WTC11 (cell line): ENCODE results near the gene SMIM13.

Experiments
- CTCF ChIP-seq: fragments of 200-600 bp; IDR thresholded peaks from 2 replicates; pipeline ENCODE4 v1.8.0; 2022; ENCODE audit warnings: antibody characterized with exemption
- E2F1 ChIP-seq: sonication (generic); formaldehyde crosslinking; IDR thresholded peaks from 2 replicates; pipeline ENCODE4 v1.8.0; 2022; ENCODE audit warnings: mild to moderate bottlenecking, missing genetic modification reagents
- E2F5 ChIP-seq: sonication (generic); formaldehyde crosslinking; IDR thresholded peaks from 2 replicates; pipeline ENCODE4 v1.8.1; 2022; ENCODE audit warnings: mild to moderate bottlenecking, moderate library complexity, missing genetic modification reagents
- ESRRA ChIP-seq: sonication (generic); formaldehyde crosslinking; IDR thresholded peaks from 2 replicates; pipeline ENCODE4 v1.8.1; 2022; ENCODE audit warnings: mild to moderate bottlenecking, missing genetic modification reagents, borderline replicate concordance
- JAZF1 ChIP-seq: fragments of 250-450 bp; sonication (Bioruptor Pico); IDR thresholded peaks from 2 replicates; pipeline ENCODE4 v1.9.0; 2021; ENCODE audit warnings: moderate library complexity, mild to moderate bottlenecking, inconsistent platforms
- SMAD3 ChIP-seq: sonication (generic); formaldehyde crosslinking; IDR thresholded peaks from 2 replicates; pipeline ENCODE4 v1.8.0; 2022; ENCODE audit warnings: missing genetic modification reagents, mild to moderate bottlenecking, borderline replicate concordance
- USF1 ChIP-seq: sonication (generic); formaldehyde crosslinking; IDR thresholded peaks from 2 replicates; pipeline ENCODE4 v1.8.0; 2022; ENCODE audit warnings: mild to moderate bottlenecking, missing genetic modification reagents

- TF ChIP-seq CTCF = no peak
- TF ChIP-seq USF1 (CRISPR knock-in tag) = no peak
- TF ChIP-seq SMAD3 = no peak
- no peak for TF ChIP-seq E2F5 (CRISPR knock-in tag)
- no peak for TF ChIP-seq JAZF1
- TF ChIP-seq ESRRA = no peak
- no peak for TF ChIP-seq E2F1 (CRISPR knock-in tag)
Measured at GRCh38 chr6:11094411-11094851, 797 bp downstream of the SMIM13 start.
